C4-2B (cell line): ENCODE measurements around the gene PFKL.

Source experiments
- CTCF ChIP-seq: fragments of 450-650 bp; conservative IDR thresholded peaks from 2 replicates; pipeline ENCODE4 v1.5.1; 2017; ENCODE audit warnings: mild to moderate bottlenecking
- ZFX ChIP-seq: fragments of 450-650 bp; IDR thresholded peaks from 2 replicates; pipeline ENCODE4 v1.6.1; 2017

GRCh38 chr21:44359396-44359795, 59.5 kb downstream of the PFKL start:
- TF ChIP-seq CTCF: no peak
- no peak for TF ChIP-seq ZFX
